ENCODE data around the gene ZBED1. TPM values are rescaled to one million over a fixed set of nuclear protein-coding genes. Genes with fewer than 3 reads are reported as not detected.
A peak's percentile ranks its signal among the peaks of the same experiment; 100 is the strongest.
"Not testable (repeated sequence)": the region's sequence is repeated elsewhere in the genome, so short reads cannot be mapped to it uniquely, and the experiment has no call there.

ZBED1 gene
- polyA plus RNA-seq (2013, experiment 1 of 2; ENCODE audit: insufficient read length): 23.0 TPM
- 21.8 TPM for polyA plus RNA-seq (2013, experiment 2 of 2; ENCODE audit: insufficient read length)

DNA sequence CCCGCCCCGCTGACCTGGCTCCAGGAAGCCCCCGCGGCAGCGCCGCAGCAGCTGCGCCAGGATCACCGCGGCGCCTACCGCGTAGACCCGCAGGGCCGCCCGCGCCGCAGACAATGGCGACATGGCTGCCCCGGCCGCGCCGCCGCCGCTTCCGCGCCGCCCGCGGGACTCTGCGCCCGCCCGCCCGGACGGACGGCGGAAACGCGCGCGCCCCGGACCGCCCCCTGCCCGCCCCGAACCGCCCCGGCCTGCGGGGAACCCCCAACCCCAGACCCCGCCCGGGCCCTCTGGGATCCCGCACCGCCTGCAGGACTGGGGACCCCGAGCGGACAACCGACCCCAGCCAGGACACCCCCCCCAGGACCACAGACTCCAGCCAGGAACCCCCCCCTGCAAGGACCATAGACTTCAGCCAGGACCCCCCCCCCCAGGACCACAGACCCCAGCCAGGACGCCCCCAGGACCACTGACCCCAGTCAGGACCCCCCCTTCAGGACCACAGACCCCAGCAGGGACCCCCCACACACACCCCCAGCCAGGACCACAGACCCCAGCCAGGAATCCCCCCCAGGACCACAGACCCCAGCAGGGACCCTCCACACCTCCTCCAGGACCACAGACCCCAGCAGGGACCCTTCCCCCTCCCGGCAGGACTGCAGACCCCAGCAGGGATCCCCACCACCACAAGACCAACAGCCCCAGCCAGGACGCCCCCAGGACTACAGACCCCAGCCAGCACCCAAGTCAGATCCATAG lies at the start of gene ZBED1, which contains the start of gene DHRSX:
Gene ZBED1 (minus strand): TSS at position 174 of the 756 bp plus-strand sequence. CDS start 10,257 bp downstream, outside the sequence.
Gene DHRSX (minus strand): TSS at position 174 of the 756 bp plus-strand sequence. CDS start 51 bp downstream, at position 123.
- peak; percentile 46 for DNase-seq

DNA sequence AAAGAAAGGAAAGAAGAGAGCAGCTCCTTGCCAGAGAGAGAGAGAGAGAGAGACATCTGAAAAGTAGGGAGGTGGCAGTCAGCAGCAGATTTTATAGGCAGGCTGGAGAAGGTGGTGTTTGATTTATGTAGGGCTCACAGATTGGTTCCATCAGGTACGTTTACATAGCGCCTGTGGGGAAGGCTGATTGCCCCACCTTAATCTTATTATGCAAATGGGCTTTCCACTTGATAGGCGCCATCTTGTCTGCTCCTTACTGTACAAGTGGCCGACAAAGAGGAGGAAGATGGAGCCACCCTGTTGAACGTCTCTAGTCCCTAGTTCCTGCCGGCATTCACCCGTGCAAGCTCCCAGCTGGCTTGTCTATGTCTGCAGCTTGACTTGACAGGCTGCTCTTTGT lies 49.1 kb upstream of the ZBED1 start:
- DNase-seq: no peak

DNA sequence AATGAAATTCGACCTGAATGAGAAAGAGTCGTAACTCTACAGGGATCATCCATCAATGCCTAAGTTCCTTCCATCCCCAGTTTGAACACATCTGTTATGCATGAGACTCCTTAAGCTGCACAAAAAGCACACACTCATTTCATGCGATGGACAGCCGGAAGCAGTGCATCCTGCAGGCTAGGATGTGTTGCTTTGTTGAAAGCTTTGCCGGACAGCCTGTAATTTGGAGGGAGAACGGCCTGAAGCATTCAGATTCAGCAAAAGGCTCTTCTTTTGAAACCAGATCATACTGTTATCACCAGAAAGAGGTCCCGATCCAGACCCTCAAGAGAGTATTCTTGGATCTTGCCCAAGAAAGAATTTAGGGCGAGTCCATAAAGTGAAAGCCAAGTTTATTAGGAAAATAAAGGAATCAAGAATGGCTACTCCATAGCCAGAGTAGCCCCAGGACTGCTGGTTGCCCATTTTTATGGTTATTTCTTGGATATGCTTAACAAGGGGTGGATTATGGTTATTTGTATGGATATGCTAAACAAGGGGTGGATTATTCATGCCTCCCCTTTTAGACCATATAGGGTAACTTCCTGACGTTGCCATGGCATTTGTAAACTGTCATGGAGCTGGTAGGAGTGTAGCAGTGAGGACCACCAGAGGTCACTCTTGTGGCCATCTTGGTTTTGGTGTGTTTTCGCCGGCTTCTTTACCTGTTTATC lies 48.1 kb upstream of the ZBED1 start:
- no peak for DNase-seq

GRCh38 chrX:2547736-2548135 lies 47.0 kb upstream of the ZBED1 start:
- no peak for DNase-seq

GRCh38 chrX:2546496-2546895 lies 45.7 kb upstream of the ZBED1 start:
- DNase-seq: no peak

DNA sequence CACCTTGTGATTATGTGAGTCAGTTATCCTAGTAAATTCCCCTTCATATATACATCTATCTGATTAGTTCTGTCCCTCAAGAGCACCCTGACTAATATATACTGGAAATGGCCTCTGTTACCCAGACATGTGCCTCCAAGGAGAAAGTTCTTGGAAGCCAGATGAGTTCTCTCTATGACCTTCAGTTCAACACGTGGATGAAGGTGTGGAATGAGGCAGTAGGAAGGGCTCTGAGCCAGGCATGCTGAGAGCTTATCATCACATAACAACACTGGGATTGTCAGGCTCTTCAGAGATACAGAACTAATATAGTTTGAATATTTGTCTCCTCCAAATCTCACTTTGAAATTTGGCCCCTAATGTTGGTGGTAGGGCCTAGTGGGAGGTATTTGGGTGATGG lies 44.4 kb upstream of the ZBED1 start:
- no peak for DNase-seq

- no peak for DNase-seq
These were observed 42.2 kb upstream of the ZBED1 start for GRCh38 chrX:2542826-2543521.

GRCh38 chrX:2541603-2542002 lies 40.8 kb upstream of the ZBED1 start:
- DNase-seq: no peak

DNA sequence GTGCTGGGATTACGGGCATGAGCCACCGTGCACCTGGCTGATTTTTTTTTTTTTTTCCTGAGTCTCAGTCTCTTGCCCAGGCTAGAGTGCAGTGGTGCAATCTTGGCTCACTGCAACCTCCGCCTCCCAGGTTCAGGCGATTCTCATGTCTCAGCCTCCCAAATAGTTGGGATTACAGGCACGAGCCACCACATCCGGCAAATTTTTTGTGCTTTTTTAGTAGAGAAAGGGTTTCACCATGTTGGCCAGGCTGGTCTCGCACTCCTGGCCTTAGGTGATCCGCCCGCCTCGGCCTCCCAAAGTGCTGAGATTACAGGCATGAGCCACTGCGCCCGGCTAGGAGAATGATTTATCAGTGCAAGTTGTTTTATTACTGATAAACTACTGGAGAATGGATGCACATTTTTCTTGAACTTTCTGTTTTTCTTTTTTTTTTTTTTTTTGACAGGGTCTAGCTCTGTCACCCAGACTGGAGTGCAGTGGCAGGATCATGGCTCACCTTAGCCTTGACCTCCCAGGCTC lies 39.7 kb upstream of the ZBED1 start:
- DNase-seq: no peak

GRCh38 chrX:2539586-2539985 lies 38.8 kb upstream of the ZBED1 start:
- no peak for DNase-seq

GRCh38 chrX:2538031-2538757 lies 37.4 kb upstream of the ZBED1 start:
- no peak for DNase-seq

DNA sequence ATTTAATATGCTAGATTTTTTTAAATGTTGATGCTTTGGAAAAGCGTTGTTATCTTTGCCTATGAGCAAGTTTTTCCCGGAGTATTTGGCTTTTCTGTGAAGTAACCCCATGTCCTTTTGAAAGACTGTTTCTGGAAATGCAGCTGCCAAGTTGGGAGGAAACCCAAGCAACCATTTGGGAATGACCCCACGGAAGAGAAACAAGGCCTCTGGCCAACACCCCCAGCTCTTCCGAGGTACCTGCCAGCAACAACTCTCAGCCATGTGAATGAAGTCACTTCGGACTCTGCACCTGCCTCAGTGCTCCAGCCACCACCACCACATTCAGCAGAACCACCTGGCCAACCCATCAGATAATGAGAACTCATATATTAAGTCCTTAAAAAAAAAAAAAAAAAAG lies 36.2 kb upstream of the ZBED1 start:
- no peak for DNase-seq

DNA sequence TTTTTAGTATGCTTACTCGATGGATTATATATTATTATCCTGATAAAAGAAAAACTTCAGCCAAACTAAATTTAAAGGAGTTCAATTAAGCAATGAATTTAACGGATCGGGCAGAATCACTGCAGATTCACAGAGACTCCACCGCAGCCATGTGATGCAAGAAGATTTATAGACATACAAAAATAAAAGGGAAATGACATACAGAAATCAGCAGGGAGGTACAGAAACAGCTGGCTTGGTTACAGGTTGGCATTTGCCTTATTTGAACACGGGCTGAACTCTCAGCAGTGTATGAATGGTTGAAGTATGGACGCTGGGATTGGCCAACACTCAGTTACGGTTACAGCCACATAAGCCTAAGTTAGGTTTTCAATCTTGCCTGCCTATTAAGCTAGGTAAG lies 35.4 kb upstream of the ZBED1 start:
- DNase-seq: no peak

DNA sequence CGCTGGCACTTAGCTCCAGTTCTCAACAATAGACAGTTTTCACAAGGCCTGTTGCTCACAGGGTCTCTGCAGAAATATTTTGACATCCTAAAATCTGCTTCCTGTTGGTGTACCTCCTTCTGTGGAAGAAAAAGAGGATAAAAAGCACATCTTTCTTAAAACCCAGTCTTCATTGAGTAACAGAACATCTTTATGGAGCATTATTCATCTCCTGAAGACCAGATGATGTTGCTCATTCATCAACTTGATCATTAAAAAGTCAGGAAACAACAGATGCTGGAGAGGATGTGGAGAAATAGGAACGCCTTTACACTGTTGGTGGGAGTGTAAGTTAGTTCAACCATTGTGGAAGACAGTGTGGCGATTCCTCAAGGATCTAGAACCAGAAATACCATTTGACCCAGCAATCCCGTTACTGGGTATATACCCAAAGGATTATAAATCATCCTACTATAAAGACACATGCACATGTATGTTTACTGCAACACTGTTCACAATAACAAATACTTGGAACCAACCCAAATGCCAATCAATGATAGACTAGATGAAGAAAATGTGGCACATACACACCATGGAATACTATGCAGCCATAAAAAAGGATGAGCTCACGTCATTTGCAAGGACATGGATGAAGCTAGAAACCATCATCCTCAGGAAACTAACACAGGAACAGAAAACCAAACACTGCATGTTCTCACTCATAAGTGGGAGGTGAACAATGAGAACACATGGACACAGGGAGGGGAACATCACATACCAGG lies 33.7 kb upstream of the ZBED1 start:
- not testable (repeated sequence) for DNase-seq

DNA sequence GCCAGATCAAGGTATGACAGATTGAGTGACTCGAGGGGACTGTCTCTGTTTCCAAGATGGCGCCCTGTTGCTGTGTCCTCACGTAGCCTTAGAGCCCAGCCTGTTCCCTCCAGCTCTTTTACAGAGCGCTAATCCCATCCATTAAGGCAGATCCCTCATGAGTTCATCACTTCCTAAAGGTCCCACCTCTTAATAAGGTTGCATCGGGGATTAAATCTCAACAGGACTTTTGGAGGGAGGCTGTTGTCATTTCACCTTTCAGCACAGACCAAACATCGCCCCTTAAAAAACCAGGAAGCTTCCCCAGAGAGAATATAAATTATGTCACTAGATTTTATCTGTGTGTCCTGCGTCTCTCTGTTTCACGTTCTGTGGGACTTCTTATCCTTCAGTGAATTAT lies 32.6 kb upstream of the ZBED1 start:
- DNase-seq: no peak

DNA sequence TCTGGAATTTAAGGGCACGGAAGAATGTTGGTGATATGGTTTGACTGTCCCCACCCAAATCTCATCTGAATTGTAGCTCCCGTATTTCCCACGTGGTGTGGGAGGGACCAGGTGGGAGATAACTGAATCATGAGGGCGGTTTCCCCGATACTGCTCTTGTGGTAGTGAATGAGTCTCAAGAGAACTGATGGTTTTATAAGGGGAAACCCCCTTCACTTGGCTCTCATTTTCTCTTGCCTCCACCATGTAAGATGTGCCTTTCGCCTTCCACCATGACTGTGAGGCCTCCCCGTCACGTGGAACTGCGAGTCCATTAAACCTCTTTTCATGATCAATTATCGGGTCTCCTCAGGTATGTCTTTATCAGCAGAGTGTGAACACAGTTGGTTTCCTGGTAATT lies 25.6 kb upstream of the ZBED1 start:
- no peak for DNase-seq

- no peak for DNase-seq
These were observed 23.1 kb upstream of the ZBED1 start for GRCh38 chrX:2523911-2524310.

- no peak for DNase-seq
These were observed 21.2 kb upstream of the ZBED1 start for GRCh38 chrX:2521927-2522386.

DNA sequence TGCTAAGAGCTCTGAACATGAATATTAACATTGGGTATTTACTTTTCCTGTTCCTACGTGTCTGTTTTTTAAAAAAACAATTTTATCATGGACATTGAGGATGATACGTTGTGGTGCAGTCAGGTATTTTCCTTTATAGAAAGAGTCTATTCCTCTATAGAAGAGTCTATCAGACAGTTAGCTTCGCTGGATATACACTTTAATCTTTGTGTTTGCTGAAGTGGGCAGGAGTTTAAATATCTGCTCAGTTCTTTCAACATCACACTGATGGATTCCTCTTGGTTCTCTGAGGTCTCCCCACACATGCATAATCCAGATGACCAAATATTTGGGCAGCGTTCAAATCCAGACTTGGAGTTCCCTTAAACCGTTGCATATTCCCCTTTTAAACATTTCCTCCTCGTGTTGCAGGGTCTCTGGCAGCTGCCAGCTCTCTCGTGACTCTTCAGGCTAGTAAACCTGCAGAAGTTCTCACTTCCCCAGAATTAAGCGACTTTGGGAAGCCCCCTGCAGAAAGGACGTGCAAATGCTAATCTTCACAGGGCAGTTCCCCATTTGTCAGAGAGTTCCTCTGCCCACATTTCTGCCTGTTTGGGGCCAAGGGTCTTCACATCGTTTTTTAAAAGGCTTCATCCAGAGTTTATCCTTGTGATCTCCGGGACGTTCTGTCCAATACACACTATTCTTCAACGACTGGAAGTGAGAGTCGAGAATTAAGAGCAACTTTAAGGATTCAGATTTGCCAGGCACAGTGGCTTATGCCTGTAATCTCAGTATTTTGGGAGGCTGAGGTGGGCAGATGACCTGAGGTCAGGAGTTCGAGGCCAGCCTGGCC lies 20.5 kb upstream of the ZBED1 start:
- no peak for DNase-seq

DNA sequence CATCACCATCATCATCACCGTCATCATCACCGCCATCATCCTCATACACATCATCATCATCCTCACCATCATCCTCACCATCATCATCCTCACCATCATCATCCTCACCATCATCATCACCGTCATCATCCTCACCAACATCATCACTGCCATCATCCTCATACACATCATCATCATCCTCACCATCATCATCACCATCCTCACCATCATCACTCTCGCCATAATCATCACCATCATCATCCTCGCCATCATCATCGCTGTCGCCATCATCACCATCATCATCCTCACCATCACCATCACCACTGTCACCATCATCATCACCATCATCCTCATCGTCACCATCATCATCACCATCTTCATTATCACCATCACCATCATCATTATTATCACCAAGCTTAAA lies 19.8 kb upstream of the ZBED1 start:
- no peak for DNase-seq
